ENCODE results near the gene CCDC184.
"Not testable (repeated sequence)": the region's sequence is repeated elsewhere in the genome, so short reads cannot be mapped to it uniquely, and the experiment has no call there.

The CCDC184 gene

DNA sequence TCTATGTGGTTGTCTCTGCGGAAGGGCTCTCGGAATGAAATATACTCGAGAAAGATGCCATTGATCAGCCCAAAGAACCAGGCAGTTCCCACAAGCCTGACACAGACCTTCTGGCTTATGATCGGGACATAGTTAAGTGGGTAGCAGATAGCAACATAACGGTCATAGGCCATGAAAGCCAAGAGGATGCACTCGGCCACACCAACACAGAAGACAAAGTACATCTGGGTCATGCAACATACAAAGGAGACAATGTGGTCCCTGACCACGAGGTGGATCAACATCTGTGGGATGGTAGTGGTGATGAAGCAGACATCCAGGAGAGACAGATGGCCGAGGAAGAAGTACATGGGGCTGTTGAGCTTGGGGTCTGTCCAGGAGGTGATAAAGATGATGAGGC lies 19.3 kb downstream of the CCDC184 start:
- Histone ChIP-seq H3K4me3 (ENCODE audit: low read length) (no peak overlapping the region), H3K4me1 (ENCODE audit: control insufficient read depth, low read length) (peaks cover 14% of the 10 kb centered on the region), H3F3A (ENCODE audit: control insufficient read depth, insufficient read depth) (no peaks in the 10 kb centered on the region), H3K9me3 (ENCODE audit: control insufficient read depth, insufficient read depth, low read length) (0 out of 2 replicates have a peak, but pooled peaks cover 3% of the 10 kb centered on the region), H3K79me2 (ENCODE audit: control insufficient read depth, low read length) (peaks cover 6% of the 10 kb centered on the region), H3K4me2 (ENCODE audit: low read length) (no peak overlapping the region), H4K20me1 (ENCODE audit: control insufficient read depth, insufficient read depth, low read depth, low read length) (no peaks in the 10 kb centered on the region), H3K36me3 (ENCODE audit: control insufficient read depth, low read length) (no peaks in the 10 kb centered on the region), H3K9me2 (replicated peaks; ENCODE audit: control insufficient read depth, low read length) (no peaks in the 10 kb centered on the region), H3K27me3 (ENCODE audit: control insufficient read depth, low read length) (no peaks in the 10 kb centered on the region), H3K27ac (ENCODE audit: low read depth, low read length) (no peak overlapping the region)
- TF ChIP-seq EZH2phosphoT487 (IDR thresholded peaks at IDR 0.05; ENCODE audit: borderline replicate concordance, low read length) (no peak), CTCF (IDR thresholded peaks at IDR 0.05; ENCODE audit: low read depth, low read length, poor library complexity, severe bottlenecking) (no peak)

DNA sequence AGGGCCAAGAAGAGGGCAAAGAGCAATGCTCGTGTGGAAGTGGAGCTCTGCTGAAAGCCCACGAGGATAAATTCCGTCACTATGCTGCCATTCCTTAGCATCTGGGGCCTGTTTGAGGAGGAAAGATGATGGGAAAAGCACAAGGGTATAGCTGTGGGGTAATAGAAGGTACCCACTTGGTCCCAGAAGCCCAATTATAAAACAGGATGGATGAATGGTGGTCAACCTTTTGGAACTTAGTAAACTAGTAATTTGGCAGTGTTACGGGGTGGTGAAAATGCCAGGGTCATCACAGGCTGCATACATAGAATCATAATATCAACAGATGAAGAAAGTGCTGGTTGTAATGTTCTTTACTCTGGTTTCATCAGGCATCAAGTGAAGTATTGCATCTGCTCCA lies 19.7 kb downstream of the CCDC184 start, which contains the start of gene OR10AD1:
TSS of gene OR10AD1 (minus strand) at position 101 of the 400 bp plus-strand sequence. CDS start at position 101, 0 bp downstream.
- Histone ChIP-seq H3K9me3 (ENCODE audit: control insufficient read depth, insufficient read depth, low read length) (0 out of 2 replicates have a peak, but pooled peaks cover 3% of the 10 kb centered on the region), H3K36me3 (ENCODE audit: control insufficient read depth, low read length) (no peaks in the 10 kb centered on the region), H3K9me2 (replicated peaks; ENCODE audit: control insufficient read depth, low read length) (no peaks in the 10 kb centered on the region), H3F3A (ENCODE audit: control insufficient read depth, insufficient read depth) (no peaks in the 10 kb centered on the region), H3K4me2 (ENCODE audit: low read length) (no peak within 1 kb of the TSS), H3K27me3 (ENCODE audit: control insufficient read depth, low read length) (no peaks in the 10 kb centered on the region), H3K4me3 (ENCODE audit: low read length) (no peak within 1 kb of the TSS), H4K20me1 (ENCODE audit: control insufficient read depth, insufficient read depth, low read depth, low read length) (no peaks in the 10 kb centered on the region), H3K4me1 (ENCODE audit: control insufficient read depth, low read length) (peaks cover 12% of the 10 kb centered on the region), H3K79me2 (ENCODE audit: control insufficient read depth, low read length) (peaks cover 6% of the 10 kb centered on the region), H3K27ac (ENCODE audit: low read depth, low read length) (no peak within 1 kb of the TSS)
- TF ChIP-seq EZH2phosphoT487 (IDR thresholded peaks at IDR 0.05; ENCODE audit: borderline replicate concordance, low read length): no peak

- not testable (repeated sequence) for H3F3A ChIP-seq (ENCODE audit: control insufficient read depth, insufficient read depth); H3K27me3 ChIP-seq (ENCODE audit: control insufficient read depth, low read length); H3K4me2 ChIP-seq (ENCODE audit: low read length); H4K20me1 ChIP-seq (ENCODE audit: control insufficient read depth, insufficient read depth, low read depth, low read length); H3K9me3 ChIP-seq (ENCODE audit: control insufficient read depth, insufficient read depth, low read length); H3K9me2 ChIP-seq (replicated peaks; ENCODE audit: control insufficient read depth, low read length); H3K36me3 ChIP-seq (ENCODE audit: control insufficient read depth, low read length); H3K27ac ChIP-seq (ENCODE audit: low read depth, low read length); H3K4me3 ChIP-seq (ENCODE audit: low read length); H3K79me2 ChIP-seq (ENCODE audit: control insufficient read depth, low read length); H3K4me1 ChIP-seq (ENCODE audit: control insufficient read depth, low read length)
These were observed 26.1 kb downstream of the CCDC184 start for GRCh38 chr12:48209495-48209894.

DNA sequence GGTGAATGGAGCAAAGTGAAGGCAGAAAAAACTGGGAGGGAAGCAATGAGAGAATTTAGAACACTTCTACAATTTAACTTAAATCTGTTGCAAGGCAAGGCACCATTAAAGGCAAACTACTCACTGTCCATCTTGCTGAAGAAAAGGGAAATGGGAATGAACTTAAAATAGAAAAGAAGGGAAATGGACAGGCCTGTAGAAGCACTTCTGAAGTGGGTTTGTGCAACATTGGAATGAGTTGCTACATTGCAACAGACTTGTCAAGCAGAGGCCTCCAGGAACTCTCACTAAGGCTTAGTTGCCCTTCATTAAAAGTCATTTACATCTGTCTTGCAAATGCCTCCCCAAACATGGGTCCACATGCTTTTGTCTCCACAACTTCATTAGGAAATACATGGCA lies 33.3 kb downstream of the CCDC184 start:
- no peaks in the 10 kb centered on the region for H3K79me2 ChIP-seq (ENCODE audit: control insufficient read depth, low read length)
- H3K36me3 ChIP-seq (ENCODE audit: control insufficient read depth, low read length): no peaks in the 10 kb centered on the region
- no peak overlapping the region for H3K4me3 ChIP-seq (ENCODE audit: low read length)
- no peaks in the 10 kb centered on the region for H3K9me2 ChIP-seq (replicated peaks; ENCODE audit: control insufficient read depth, low read length)
- H3F3A ChIP-seq (ENCODE audit: control insufficient read depth, insufficient read depth): no peaks in the 10 kb centered on the region
- no peaks in the 10 kb centered on the region for H4K20me1 ChIP-seq (ENCODE audit: control insufficient read depth, insufficient read depth, low read depth, low read length)
- peaks cover 15% of the 10 kb centered on the region for H3K27me3 ChIP-seq (ENCODE audit: control insufficient read depth, low read length)
- no peak overlapping the region for H3K4me2 ChIP-seq (ENCODE audit: low read length)
- no peak overlapping the region for H3K27ac ChIP-seq (ENCODE audit: low read depth, low read length)
- TF ChIP-seq CTCF (IDR thresholded peaks at IDR 0.05; ENCODE audit: low read depth, low read length, poor library complexity, severe bottlenecking): no peak
- TF ChIP-seq EZH2phosphoT487 (IDR thresholded peaks at IDR 0.05; ENCODE audit: borderline replicate concordance, low read length): no peak
- no peaks in the 10 kb centered on the region for H3K4me1 ChIP-seq (ENCODE audit: control insufficient read depth, low read length)
- H3K9me3 ChIP-seq (ENCODE audit: control insufficient read depth, insufficient read depth, low read length): no peaks in the 10 kb centered on the region

Measured in DOHH2 (cell line).